ENCODE measurements around the gene FGFR2. TPM values are rescaled to one million over a fixed set of nuclear protein-coding genes. Genes with fewer than 3 reads are reported as not detected.

Gene FGFR2
- total RNA-seq, 1 donor from 2014 or later = not detected

DNA sequence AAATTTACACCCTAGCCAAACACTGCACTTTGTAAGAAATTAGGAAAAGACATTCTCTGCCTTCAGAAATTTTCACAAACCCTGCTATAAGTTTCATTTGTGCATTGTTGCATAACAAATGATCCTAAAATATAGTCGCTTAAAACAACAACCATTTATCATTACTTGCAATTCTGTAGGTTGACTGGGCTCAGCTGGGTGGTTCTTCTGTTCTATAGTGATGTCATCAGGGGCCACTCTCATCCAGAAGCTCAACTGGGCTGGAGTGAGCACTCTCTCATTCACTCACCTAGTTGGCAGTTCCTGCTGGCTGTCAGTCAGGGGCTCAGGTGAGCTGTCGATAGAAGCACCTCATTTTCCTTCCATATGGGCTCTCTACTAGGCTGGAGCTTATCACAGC lies 20.7 kb upstream of the FGFR2 start:
- H3K27ac Mint-ChIP-seq = no peak overlapping the region
- no peak for DNase-seq (ENCODE audit: low spot score)
- peaks cover 8% of the 10 kb centered on the region for H3K9me3 Mint-ChIP-seq
- no peaks in the 10 kb centered on the region for H3K36me3 Mint-ChIP-seq (ENCODE audit: low read depth)
- no peaks in the 10 kb centered on the region for H3K27me3 Mint-ChIP-seq (ENCODE audit: insufficient read depth)
- H3K4me3 Mint-ChIP-seq = no peak overlapping the region
- intact Hi-C loops (cut with micrococcal nuclease) = no loop called here
- no peaks in the 10 kb centered on the region for H3K4me1 Mint-ChIP-seq (ENCODE audit: low read depth)

DNA sequence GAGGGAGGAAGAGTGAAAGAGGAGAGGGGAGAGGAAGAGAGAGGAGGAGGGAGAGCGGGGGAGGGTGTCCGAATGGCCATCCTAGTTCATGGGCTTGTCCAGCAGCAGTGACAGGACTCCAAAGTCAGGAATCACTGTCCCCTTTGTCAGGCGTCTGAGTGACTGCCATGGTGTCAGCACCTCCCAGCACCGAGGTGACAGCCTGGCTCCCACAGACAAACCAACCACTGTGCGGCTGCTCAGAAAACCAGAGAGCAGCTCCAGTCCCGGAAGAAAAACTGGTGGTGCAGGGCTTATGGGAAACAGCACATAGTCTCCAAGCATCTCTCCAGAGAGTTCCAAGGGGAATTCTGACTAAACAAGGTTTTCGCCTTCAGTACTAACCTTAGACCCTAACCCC lies 18.9 kb upstream of the FGFR2 start:
- H3K27me3 Mint-ChIP-seq (ENCODE audit: insufficient read depth) = no peaks in the 10 kb centered on the region
- H3K36me3 Mint-ChIP-seq (ENCODE audit: low read depth) = no peaks in the 10 kb centered on the region
- no peaks in the 10 kb centered on the region for H3K4me1 Mint-ChIP-seq (ENCODE audit: low read depth)
- intact Hi-C loops (cut with micrococcal nuclease) = no loop called here
- peaks cover 8% of the 10 kb centered on the region for H3K9me3 Mint-ChIP-seq
- H3K27ac Mint-ChIP-seq = no peak overlapping the region
- no peak for DNase-seq (ENCODE audit: low spot score)
- H3K4me3 Mint-ChIP-seq = no peak overlapping the region

DNA sequence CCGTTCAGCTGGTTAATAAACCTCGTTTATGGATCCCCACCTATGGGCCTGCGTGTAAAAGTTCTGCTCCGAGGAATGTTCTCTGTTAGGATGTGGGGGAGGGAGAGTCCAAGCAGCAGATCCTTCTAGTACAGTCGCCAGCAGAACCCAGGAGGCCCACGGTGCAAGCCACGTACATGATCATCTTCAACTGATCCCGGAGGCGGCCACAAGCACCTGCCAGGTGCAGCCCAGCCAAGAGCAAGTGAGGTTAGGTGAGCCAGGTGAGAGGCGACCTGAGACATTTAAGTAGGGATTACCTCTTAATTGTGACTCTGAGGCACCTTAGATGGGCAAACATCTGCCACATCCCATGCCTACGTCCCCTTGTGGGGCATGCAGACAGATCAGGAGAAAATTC lies 18.0 kb upstream of the FGFR2 start:
- peaks cover 8% of the 10 kb centered on the region for H3K9me3 Mint-ChIP-seq
- no peak overlapping the region for H3K27ac Mint-ChIP-seq
- H3K27me3 Mint-ChIP-seq (ENCODE audit: insufficient read depth) = no peaks in the 10 kb centered on the region

DNA sequence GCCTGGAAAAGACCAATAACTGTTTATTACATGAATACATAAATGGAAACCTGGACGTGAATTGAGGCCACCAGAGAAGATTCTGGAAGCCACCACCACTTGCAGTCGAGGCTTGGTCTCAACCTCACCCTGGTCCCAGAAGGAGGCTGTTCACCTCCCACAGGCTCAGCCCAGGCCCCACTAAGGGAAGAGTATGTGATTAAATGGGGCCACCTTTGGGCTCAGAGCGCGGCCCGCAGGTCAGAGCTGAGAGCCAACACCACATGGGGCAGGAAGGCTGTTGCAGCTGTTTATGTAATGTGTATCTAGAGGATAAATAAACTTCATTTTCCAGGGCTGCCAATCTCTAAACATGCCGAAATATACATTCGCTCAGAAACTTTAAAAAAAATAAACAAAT lies 17.6 kb upstream of the FGFR2 start:
- no peak overlapping the region for H3K4me3 Mint-ChIP-seq
- intact Hi-C loops (cut with micrococcal nuclease) = no loop called here
- H3K9me3 Mint-ChIP-seq = peaks cover 8% of the 10 kb centered on the region
- H3K27me3 Mint-ChIP-seq (ENCODE audit: insufficient read depth) = no peaks in the 10 kb centered on the region
- no peaks in the 10 kb centered on the region for H3K4me1 Mint-ChIP-seq (ENCODE audit: low read depth)
- H3K36me3 Mint-ChIP-seq (ENCODE audit: low read depth) = no peaks in the 10 kb centered on the region
- no peak overlapping the region for H3K27ac Mint-ChIP-seq
- DNase-seq (ENCODE audit: low spot score) = no peak

More for the DNA sequence above, 18.0 kb upstream of the FGFR2 start:
- intact Hi-C loops (cut with micrococcal nuclease) = no loop called here
- Mint-ChIP-seq H3K4me3 (no peak overlapping the region), H3K36me3 (ENCODE audit: low read depth) (no peaks in the 10 kb centered on the region), H3K4me1 (ENCODE audit: low read depth) (no peaks in the 10 kb centered on the region)
- DNase-seq (ENCODE audit: low spot score) = no peak

DNA sequence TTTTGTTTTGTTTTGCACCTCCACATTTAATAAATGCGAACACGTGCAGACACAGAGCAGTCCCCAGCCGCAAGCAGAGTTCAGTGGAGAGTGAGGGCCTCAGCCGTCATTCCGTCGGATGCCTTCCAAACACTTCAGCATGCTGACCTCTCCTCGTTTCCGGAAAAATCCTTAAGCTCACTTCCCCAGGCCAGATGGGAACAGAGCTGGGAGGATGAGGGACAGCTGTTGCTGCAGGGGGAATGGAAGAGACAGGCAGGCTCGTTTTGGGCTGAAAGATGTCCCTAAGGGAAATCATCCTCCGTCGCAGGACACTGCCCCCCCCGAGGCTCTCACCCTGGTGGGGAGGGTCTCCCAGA lies 17.2 kb upstream of the FGFR2 start:
- H3K4me1 Mint-ChIP-seq (ENCODE audit: low read depth) = no peaks in the 10 kb centered on the region
- intact Hi-C loops (cut with micrococcal nuclease) = no loop called here
- H3K9me3 Mint-ChIP-seq = peaks cover 8% of the 10 kb centered on the region
- no peaks in the 10 kb centered on the region for H3K36me3 Mint-ChIP-seq (ENCODE audit: low read depth)
- no peak overlapping the region for H3K27ac Mint-ChIP-seq
- no peaks in the 10 kb centered on the region for H3K27me3 Mint-ChIP-seq (ENCODE audit: insufficient read depth)
- DNase-seq (ENCODE audit: low spot score) = no peak
- H3K4me3 Mint-ChIP-seq = no peak overlapping the region

DNA sequence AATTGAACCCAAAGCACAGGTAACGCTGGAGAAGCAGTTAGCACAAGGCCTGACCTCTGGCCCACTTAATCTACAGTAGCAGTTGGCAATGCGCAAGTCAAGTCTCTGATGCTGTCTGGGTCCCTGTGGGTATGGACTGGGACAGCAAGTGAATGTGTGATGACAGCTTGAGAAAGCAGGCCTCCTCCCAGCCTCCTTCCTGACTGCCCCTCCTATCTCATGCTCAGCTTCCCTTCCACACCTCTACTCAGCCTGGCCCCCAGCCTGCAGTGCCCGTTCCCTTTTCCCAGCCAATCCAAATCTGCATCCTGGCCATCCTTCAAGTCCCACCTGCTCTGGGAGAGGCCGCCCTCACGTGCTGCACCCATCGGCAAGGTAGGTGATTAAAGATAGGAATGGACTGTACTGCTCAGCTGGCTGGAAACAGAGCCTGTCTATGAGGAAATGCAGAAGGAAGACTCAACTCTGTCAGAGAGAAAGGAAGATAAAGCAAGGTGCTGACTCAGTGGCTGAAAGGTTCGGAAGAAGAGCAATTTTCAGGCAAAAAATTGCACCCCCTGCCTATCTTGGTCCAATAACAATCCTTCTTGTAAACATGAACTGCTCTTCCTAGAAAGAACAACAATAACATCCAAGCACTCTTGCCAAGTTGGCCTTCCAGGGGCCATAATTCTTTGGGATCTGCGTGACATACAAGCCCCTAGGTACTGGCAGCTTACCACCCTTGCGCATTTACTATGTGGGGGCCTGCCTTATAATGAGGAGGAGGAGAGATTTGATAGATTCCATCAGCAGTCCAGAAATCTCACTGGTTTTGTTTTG lies 16.6 kb upstream of the FGFR2 start:
- Mint-ChIP-seq H3K27ac (no peak overlapping the region), H3K4me1 (ENCODE audit: low read depth) (no peaks in the 10 kb centered on the region), H3K36me3 (ENCODE audit: low read depth) (no peaks in the 10 kb centered on the region), H3K27me3 (ENCODE audit: insufficient read depth) (no peaks in the 10 kb centered on the region), H3K4me3 (no peak overlapping the region), H3K9me3 (peaks cover 8% of the 10 kb centered on the region)
- DNase-seq (ENCODE audit: low spot score) = no peak
- intact Hi-C loops (cut with micrococcal nuclease) = no loop called here

DNA sequence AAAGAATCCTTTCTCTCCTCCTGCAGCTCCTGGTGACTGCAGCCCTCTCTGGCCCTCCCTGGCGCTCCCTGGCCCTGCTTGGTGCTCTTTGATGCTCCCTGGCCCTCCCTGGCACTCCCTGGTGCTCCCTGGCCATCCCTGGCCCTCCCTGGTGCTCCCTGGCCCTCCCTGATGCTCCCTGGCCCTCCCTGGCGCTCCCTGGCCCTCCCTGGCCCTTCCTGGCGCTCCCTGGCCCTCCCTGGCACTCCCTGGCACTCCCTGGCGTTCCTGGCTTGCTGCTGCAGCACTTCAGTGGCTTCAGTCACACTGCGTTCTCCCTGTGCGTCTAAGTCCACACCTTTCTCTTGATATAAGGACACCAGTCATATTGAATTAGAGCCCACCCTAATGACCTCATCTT lies 15.2 kb upstream of the FGFR2 start:
- H3K27ac Mint-ChIP-seq = no peak overlapping the region
- no peaks in the 10 kb centered on the region for H3K4me1 Mint-ChIP-seq (ENCODE audit: low read depth)
- intact Hi-C loops (cut with micrococcal nuclease) = no loop called here
- H3K9me3 Mint-ChIP-seq = peaks cover 2% of the 10 kb centered on the region
- DNase-seq (ENCODE audit: low spot score) = no peak
- no peaks in the 10 kb centered on the region for H3K27me3 Mint-ChIP-seq (ENCODE audit: insufficient read depth)
- no peaks in the 10 kb centered on the region for H3K36me3 Mint-ChIP-seq (ENCODE audit: low read depth)
- no peak overlapping the region for H3K4me3 Mint-ChIP-seq

DNA sequence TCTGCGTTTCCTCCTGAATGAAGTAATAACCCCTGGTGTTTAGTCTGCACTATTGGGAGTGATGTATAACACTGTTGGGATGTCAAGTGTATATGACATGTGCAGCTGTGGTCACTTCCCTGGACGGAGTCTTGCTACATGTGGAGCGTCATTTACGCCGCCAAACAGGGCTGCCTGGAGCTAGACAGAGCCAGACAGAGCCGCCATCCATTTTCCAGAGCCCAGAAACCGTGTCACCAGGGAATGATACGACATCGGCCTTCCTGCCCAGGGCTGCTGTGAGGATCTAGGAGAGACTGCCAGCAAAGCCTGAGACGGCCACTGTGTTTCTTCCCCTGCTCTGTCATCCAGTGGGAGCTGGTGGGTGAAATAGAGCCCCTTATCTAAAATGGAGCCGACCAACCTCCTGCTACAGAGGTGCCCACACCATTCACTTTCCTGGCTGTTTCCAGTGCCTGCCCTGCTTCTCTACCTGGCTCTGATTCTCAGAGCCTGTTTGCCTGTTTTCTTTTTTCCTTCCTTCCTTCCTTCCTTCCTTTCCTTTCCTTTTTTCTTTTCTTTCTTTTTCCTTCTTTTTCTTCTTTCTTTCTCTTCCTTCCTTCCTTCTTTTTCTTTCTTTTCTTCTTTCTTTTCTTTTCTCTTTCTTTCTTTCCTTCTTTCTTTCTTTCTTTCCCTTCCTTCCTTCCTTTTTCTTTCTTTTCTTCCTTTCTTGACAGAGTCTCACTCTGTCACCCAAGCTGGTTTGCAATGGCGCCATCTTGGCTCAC lies 13.3 kb upstream of the FGFR2 start:
- H3K4me1 Mint-ChIP-seq (ENCODE audit: low read depth) = no peaks in the 10 kb centered on the region
- no peaks in the 10 kb centered on the region for H3K36me3 Mint-ChIP-seq (ENCODE audit: low read depth)
- no peak overlapping the region for H3K4me3 Mint-ChIP-seq
- peaks cover 2% of the 10 kb centered on the region for H3K27me3 Mint-ChIP-seq (ENCODE audit: insufficient read depth)
- DNase-seq (ENCODE audit: low spot score) = no peak
- no peak overlapping the region for H3K27ac Mint-ChIP-seq
- intact Hi-C loops (cut with micrococcal nuclease) = no loop called here
- no peaks in the 10 kb centered on the region for H3K9me3 Mint-ChIP-seq

DNA sequence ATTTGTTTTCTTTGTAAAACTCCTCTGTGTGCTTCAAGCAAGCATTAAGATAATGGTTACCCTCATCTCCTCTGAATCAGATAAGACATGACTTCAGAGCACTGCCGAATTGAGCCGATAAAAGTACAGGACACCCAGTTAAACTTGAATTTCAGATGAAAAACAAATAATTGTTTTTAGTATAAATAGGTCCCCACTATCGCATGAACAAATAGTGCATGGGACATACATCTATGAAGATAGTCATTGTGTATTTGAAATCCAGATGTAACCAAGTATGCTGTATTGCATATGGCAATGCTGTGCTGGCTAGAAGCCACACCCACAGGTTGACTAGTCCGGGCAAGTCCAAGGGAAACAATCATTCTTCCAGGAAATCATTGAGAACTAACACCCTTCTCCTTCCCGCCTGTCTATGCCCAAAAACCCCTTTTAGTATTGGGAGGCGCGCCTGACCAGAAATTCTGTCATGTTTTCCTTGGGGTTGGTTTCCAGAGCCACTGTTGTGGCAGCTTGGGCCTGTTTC lies 12.6 kb upstream of the FGFR2 start:
- no peak overlapping the region for H3K27ac Mint-ChIP-seq
- no peak overlapping the region for H3K4me3 Mint-ChIP-seq
- H3K27me3 Mint-ChIP-seq (ENCODE audit: insufficient read depth) = peaks cover 2% of the 10 kb centered on the region
- DNase-seq (ENCODE audit: low spot score) = no peak
- no peaks in the 10 kb centered on the region for H3K36me3 Mint-ChIP-seq (ENCODE audit: low read depth)
- intact Hi-C loops (cut with micrococcal nuclease) = no loop called here
- no peaks in the 10 kb centered on the region for H3K4me1 Mint-ChIP-seq (ENCODE audit: low read depth)
- no peaks in the 10 kb centered on the region for H3K9me3 Mint-ChIP-seq

DNA sequence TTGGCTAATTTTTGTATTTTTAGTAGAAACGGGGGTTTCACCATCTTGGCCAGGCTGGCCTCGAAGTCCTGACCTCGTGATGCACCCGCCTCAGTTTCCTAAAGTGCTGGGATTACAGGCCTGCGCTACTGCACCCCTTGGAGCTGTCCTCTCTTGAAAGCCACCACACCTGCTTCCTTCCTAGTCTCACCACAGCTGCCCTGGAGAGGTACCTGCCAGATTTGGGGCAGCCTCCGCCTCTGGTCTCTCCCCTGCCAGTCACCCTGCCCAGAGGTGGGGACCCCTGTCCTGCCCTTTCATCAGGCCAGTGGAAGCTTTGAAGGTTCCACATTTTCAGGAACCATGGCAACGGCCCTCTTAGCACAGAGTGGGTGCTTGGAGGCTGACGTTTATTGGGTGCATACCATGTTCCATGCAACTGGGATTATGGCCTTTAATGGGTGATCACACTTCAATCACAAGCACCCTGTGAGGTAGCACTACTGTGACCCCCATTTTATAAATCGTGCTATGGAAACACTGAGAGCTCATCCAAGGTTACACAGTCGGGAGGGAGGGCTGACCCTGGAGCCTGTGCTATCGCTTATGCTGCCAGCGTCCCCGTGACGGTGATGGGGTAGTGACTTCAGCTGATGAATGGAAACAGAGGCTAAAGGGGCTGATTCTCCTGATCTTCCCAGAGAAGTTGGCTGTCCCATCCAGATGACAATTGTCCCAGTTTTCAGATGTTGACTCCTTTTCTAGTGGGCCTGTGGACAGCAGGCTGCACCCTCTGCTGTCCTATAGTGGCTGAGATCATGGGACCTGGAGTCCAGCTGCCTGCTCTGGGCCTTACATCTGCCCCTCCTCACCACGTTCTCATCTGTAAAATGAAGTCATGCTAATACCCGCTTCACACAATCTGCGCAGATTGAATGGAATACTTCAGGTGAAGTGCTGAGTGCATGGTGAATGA lies 11.5 kb upstream of the FGFR2 start:
- H3K4me1 Mint-ChIP-seq (ENCODE audit: low read depth) = no peaks in the 10 kb centered on the region
- no peak for DNase-seq (ENCODE audit: low spot score)
- intact Hi-C loops (cut with micrococcal nuclease) = loop anchor here (2.0 to 10.0 kb wide), 2 partner anchors 295 to 667 kb away; no protein-coding TSS in a partner anchor
- H3K27ac Mint-ChIP-seq = no peak overlapping the region
- no peak overlapping the region for H3K4me3 Mint-ChIP-seq
- H3K27me3 Mint-ChIP-seq (ENCODE audit: insufficient read depth) = peaks cover 2% of the 10 kb centered on the region
- H3K36me3 Mint-ChIP-seq (ENCODE audit: low read depth) = no peaks in the 10 kb centered on the region
- no peaks in the 10 kb centered on the region for H3K9me3 Mint-ChIP-seq

DNA sequence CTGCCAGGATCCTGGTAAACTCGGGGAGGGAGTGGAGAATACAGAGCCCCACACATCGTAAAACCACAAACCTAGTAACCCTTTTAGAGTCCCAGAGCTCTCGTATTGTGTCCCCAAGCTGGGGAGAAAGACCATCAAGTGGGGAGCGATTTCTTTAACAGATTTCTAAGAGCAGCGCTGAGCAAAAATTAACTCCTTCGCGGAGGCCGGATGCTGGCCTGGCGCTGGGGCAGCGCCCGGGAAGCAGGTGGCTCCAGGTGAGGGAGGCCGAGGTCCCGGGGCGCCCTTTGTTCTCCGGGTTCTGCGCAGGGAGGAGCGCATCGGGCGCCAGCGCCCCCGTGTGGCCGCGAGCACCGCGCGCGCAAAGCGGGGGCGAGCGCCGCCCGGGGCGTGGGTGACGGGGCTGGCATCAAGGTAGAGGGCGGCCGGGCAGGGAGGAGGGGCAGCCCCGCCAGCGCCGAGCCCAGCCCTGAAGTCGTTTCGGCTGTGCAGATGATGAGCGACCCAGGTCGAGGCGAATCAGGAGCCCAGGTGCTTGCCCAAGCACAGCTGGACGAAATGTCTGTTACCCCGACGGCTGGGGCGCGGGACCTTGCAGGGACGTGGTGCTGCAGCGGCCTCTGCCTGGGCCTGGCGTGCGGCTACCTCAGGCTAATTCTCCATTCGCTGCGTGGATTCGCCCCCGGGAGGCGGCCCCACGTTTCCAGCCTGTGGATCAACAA lies 10.4 kb upstream of the FGFR2 start:
- H3K4me1 Mint-ChIP-seq (ENCODE audit: low read depth) = no peaks in the 10 kb centered on the region
- intact Hi-C loops (cut with micrococcal nuclease) = loop anchor here (2.0 to 10.0 kb wide), 2 partner anchors 296 to 666 kb away; no protein-coding TSS in a partner anchor
- no peak overlapping the region for H3K4me3 Mint-ChIP-seq
- peaks cover 2% of the 10 kb centered on the region for H3K27me3 Mint-ChIP-seq (ENCODE audit: insufficient read depth)
- no peaks in the 10 kb centered on the region for H3K36me3 Mint-ChIP-seq (ENCODE audit: low read depth)
- H3K9me3 Mint-ChIP-seq = no peaks in the 10 kb centered on the region
- DNase-seq (ENCODE audit: low spot score) = no peak
- H3K27ac Mint-ChIP-seq = no peak overlapping the region

Data from activated T-helper 1 cell treated with anti-CD3 and anti-CD28 coated beads, Interleukin-12 subunit alpha, Interleukin-12 subunit beta, Interleukin-2, Interleukin-4 antibody, amounts not matched to agents 30 ng/mL and 10 ng/mL and 1 ng/mL, durations not matched to agents 14 hours and 24 hours and 36 hours (primary cell).